Adrenal gland (tissue), 12 donors: ENCODE measurements around the gene ATXN1. TPM values are rescaled to one million over a fixed set of nuclear protein-coding genes. Genes with fewer than 3 reads are reported as not detected.

ENCODE experiments used
- DNase-seq, 7 donors: peaks; one replicate each; pipeline ENCODE4 v3.0.0-alpha.2; 2019 to 2020
- H3K27ac ChIP-seq, 5 donors: fragments of 200-600 bp; sonication (generic) in 4 of 5; 1 replicate in 3 of 5; 2 replicates in 2 of 5; pipeline versions ENCODE4 v1.5.1 to v1.8.0; 2016 to 2020; ENCODE audit warnings: mild to moderate bottlenecking in 1 of 5
- H3K27me3 ChIP-seq: fragments of 200-600 bp; 2 replicates; pipeline ENCODE4 v1.8.0; 2021
- H3K36me3 ChIP-seq, 2 donors: fragments of 200-600 bp; replicated peaks in 1 of 2; 1 replicate in 1 of 2; 2 replicates in 1 of 2; pipeline versions ENCODE4 v1.5.1 to v1.8.0; 2018 to 2022
- H3K4me1 ChIP-seq, 2 donors: fragments of 200-600 bp; replicated peaks in 1 of 2; 1 replicate in 1 of 2; 2 replicates in 1 of 2; pipeline versions ENCODE4 v1.5.1 to v1.8.0; 2018 to 2021
- H3K4me3 ChIP-seq, 4 donors: fragments of 200-600 bp; sonication (generic) in 3 of 4; one replicate each; pipeline ENCODE4 v1.5.1; 2016 to 2018
- H3K9me3 ChIP-seq, 3 donors: fragments of 200-600 bp; sonication (generic) in 1 of 3; replicated peaks in 1 of 3; 1 replicate in 2 of 3; 2 replicates in 1 of 3; pipeline versions ENCODE4 v1.5.1 to v1.8.0; 2016 to 2021
- CTCF ChIP-seq, 6 experiments: fragments of 450-650 bp in 4 of 6; fragments of 200-600 bp in 2 of 6; sonication (generic) in 1 of 6; IDR thresholded peaks; 1 replicate in 5 of 6; 2 replicates in 1 of 6; pipeline versions ENCODE4 v1.5.1 to v1.8.0; 2016 to 2021; ENCODE audit warnings: antibody characterized with exemption in 6 of 6, mild to moderate bottlenecking in 2 of 6, moderate library complexity in 1 of 6
- POLR2A ChIP-seq, 2 donors: fragments of 450-650 bp; IDR thresholded peaks; one replicate each; pipeline ENCODE4 v1.6.1; 2017; ENCODE audit warnings: antibody characterized with exemption in 2 of 2, mild to moderate bottlenecking in 2 of 2, moderate library complexity in 1 of 2
- WGBS, 4 donors: extraction: QIAGEN DNeasy Blood & Tissue Kit in 2 of 4; methylation state at CpG; one replicate each; pipeline versions ENCODE4 v1.1.5 to v1.1.7; 2013 to 2017; 5-methylcytosine and 5-hydroxymethylcytosine counted together
- intact Hi-C, 2 donors: fragments of 100-400 bp; cut with DNase I; formaldehyde crosslinking; loops; one replicate each; pipeline versions ENCODE4 v1.14.1 to v1.15.0; 2022 to 2023
- polyA plus RNA-seq, 3 donors: library from polyadenylated mRNA; stranded (reverse); fragments of 200-250 nt in 2 of 3; fragments of 350-450 nt in 1 of 3; fragmentation: Illumina TruSeq in 1 of 3; extraction: RNeasy Lipid Tissue Mini Kit (QIAGEN cat#74804) in 1 of 3; gene quantifications; one replicate each; pipeline ENCODE4 v1.2.3, GENCODE V29; 2013 to 2014
- total RNA-seq, 9 donors: library from RNA; depleted of rRNA in 4 of 9; stranded (reverse); fragments of >200 nt in 4 of 9; fragments of 120-200 nt in 1 of 9; fragmentation: NEBNext Ultra II Directional in 1 of 9; extraction: Animal tissue kit (Norgen Biotek cat#: 25700) in 1 of 9; gene quantifications; one replicate each; pipeline versions ENCODE4 v1.1.0 to v1.2.4, GENCODE V29; 2013 to 2023
- donor health status: healthy with polysubstance abuse.
- donor health status: Bipolar disorder and iron deficiency.
- donor health status: DM: yes; HTN: yes; CAD: no.
- donor health status: DM: no; HTN: no; CAD: no.
- donor health status: DM: no; HTN: no; CAD: no.
- donor health status: DM: yes; HTN: yes; CAD: no.

Gene ATXN1
- total and polyA plus RNA-seq, 12 donors, result 3.4 to 51.3 (median 25.4) TPM

- Histone ChIP-seq H3K36me3 (no peaks in the 10 kb centered on the region), H3K4me3 (no peak overlapping the region), H3K9me3 (no peaks in the 10 kb centered on the region), H3K27ac (no peak overlapping the region), H3K27me3 (no peaks in the 10 kb centered on the region), H3K4me1 (peaks cover 0 to 8% of the 10 kb centered on the region in 2 donors)
- no peak for DNase-seq
- TF ChIP-seq CTCF (IDR thresholded peaks at IDR 0.05), result no peak
- TF ChIP-seq POLR2A (IDR thresholded peaks at IDR 0.05), result no peak
- intact Hi-C loops, result no loop called here
- WGBS, 4 donors, result 84 to 91% (median 90%) methylated on average over 4 of the region's 4 CpGs
Observed at GRCh38 chr6:16274483-16274882, 486.8 kb downstream of the ATXN1 start.

- Histone ChIP-seq H3K36me3 (no peaks in the 10 kb centered on the region), H3K4me1 (peaks cover 0 to 8% of the 10 kb centered on the region in 2 donors), H3K27ac (no peak overlapping the region), H3K4me3 (no peak overlapping the region), H3K27me3 (no peaks in the 10 kb centered on the region), H3K9me3 (no peaks in the 10 kb centered on the region)
- no peak for DNase-seq
- 47 to 100% (median 64%) methylated on average over 1 of the region's 1 CpG for WGBS, 4 donors
- intact Hi-C loops, result no loop called here
- no peak for TF ChIP-seq POLR2A (IDR thresholded peaks at IDR 0.05)
- TF ChIP-seq CTCF (IDR thresholded peaks at IDR 0.05), result no peak
Observed at GRCh38 chr6:16273256-16273655, 488.0 kb downstream of the ATXN1 start.

GRCh38 chr6:16272201-16272600 is 489.1 kb downstream of the ATXN1 start:
- intact Hi-C loops, result no loop called here
- no peak overlapping the region for H3K4me3 ChIP-seq
- H3K27me3 ChIP-seq, result no peaks in the 10 kb centered on the region
- WGBS, 4 donors, result 70 to 82% (median 78%) methylated on average over 1 of the region's 1 CpG
- H3K27ac ChIP-seq, result no peak overlapping the region
- H3K9me3 ChIP-seq, result no peaks in the 10 kb centered on the region
- no peak for TF ChIP-seq CTCF (IDR thresholded peaks at IDR 0.05)
- no peak for DNase-seq
- H3K36me3 ChIP-seq, result no peaks in the 10 kb centered on the region
- peaks cover 0 to under 1% of the 10 kb centered on the region in 2 donors for H3K4me1 ChIP-seq

GRCh38 chr6:16271428-16271827 is 489.8 kb downstream of the ATXN1 start:
- intact Hi-C loops, result no loop called here
- no peaks in the 10 kb centered on the region for H3K36me3 ChIP-seq
- no peak overlapping the region for H3K4me3 ChIP-seq
- H3K27ac ChIP-seq, result no peak overlapping the region
- WGBS, 4 donors, result 90 to 99% (median 96%) methylated on average over 5 of the region's 5 CpGs
- no peaks in the 10 kb centered on the region for H3K27me3 ChIP-seq
- no peaks in the 10 kb centered on the region for H3K4me1 ChIP-seq
- TF ChIP-seq POLR2A (IDR thresholded peaks at IDR 0.05) (no peak), CTCF (IDR thresholded peaks at IDR 0.05) (no peak)
- DNase-seq, result no peak
- no peaks in the 10 kb centered on the region for H3K9me3 ChIP-seq
